GM12873 (cell line): ENCODE data around the gene DNAJB4.

Experiments used
- CTCF ChIP-seq: IDR thresholded peaks from 2 replicates; pipeline ENCODE4 v1.5.1; 2012; ENCODE audit warnings: low read depth, mild to moderate bottlenecking, moderate library complexity, low read length, control low read depth; ENCODE audit not compliant: insufficient read depth; ENCODE audit errors: missing control alignments

The DNAJB4 gene

GRCh38 chr1:78048446-78048845 is 43.7 kb downstream of the DNAJB4 start:
- TF ChIP-seq CTCF = no peak

DNA sequence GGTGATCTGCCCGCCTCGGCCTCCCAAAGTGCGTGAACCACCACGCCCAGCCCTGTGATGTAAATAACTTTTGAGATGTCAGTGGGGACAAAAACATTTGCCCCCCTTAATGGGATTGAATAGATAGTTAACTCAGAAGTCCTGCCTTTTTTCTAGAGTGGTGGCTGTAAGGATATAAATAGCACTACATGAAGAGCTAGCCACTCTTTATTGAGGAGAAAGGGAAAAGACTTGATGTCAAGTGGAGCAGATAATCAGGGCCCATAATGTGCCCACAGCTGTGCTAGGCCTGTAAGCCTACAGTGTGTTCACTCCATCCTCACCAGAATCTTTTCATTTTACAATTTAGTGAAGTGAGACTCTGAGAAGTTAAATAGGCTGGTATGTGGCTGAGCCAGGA is 44.7 kb downstream of the DNAJB4 start:
- TF ChIP-seq CTCF = no peak

- TF ChIP-seq CTCF = no peak
Measured at GRCh38 chr1:78051005-78051404, 46.3 kb downstream of the DNAJB4 start.

DNA sequence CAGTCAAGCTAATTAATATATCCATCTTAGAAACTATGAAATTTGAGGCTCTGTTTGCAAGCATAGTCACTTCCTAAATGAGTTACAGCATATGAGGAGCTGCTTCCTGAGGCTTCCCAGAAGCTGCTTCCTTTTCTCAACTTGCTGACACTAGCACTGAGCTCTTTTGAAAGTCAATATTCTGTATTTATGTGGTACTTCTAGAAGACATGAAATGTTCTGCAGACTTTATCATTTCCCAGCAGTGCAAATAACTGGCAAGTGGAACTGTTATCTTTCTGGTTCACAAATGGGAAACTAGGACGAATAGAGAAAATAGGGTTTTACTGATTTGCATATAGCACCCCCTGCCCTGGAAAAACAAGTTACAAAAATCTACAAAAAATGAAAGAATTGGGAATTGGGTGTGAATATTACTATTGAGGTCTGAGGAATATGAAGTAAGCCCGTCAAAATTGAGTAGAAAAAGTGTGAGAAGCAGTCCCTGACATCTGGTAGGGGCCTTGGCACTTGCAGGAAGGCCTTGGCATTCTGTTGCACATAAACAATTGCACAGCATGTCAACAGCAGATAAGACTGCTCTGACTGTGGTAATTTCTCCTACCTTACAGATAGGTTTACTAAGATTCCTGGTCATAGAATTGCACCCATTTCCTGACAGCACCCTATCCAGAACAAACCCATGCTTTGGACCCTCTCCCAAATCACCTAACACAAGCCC is 48.1 kb downstream of the DNAJB4 start:
- no peak for TF ChIP-seq CTCF

DNA sequence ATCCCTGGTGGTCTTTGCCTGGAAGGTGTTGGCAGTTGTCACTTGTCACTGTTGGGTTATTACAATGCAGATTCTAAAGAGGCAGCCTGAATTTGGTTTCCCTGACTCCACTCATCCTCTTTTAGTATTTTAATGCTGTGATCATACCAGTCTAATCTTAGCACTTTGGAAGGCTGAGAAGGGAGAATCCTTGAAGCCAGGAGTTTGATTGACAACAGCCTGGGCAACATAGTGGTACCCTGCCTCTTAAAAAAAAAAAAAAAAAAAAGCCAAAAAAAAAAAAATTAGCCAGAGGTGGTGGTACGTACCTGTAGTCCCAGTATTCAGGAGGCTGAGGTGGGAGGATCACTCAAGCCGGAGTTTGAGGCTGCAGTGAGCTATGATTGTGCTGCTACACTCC is 48.8 kb downstream of the DNAJB4 start:
- TF ChIP-seq CTCF = no peak

- TF ChIP-seq CTCF = no peak
Measured at GRCh38 chr1:78054559-78054958, 49.8 kb downstream of the DNAJB4 start.

DNA sequence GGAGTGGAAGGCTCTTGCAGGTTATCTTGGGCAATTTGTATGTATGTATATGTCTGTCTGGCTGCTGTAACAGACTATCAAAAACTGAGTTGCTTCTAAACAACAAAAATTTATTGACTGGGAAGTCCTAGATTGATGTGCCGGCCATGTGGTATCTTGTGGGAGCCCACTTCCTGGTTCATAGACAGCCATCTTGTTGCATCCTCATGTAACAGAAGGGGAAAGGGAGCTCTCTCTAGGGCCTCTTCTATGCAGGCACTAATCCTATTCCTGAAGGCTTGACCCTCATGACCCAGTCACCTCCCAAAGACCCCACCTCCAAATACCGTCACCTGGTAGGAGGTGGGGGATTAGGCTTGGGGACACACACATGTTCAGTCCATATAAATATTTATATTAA is 50.2 kb downstream of the DNAJB4 start:
- no peak for TF ChIP-seq CTCF
